Activated effector memory CD4-positive, alpha-beta T cell treated with Interleukin-2 at 50 U/mL for 16 hours (primary cell): ENCODE measurements around the gene SHC4.
A peak's percentile ranks its signal among the peaks of the same experiment; 100 is the strongest.
"Not testable (repeated sequence)": the region's sequence is repeated elsewhere in the genome, so short reads cannot be mapped to it uniquely, and the experiment has no call there.

Experiments used
- DNase-seq: peaks from one replicate; pipeline ENCODE4 v3.0.0-alpha.2; 2020

The SHC4 gene, protein sequence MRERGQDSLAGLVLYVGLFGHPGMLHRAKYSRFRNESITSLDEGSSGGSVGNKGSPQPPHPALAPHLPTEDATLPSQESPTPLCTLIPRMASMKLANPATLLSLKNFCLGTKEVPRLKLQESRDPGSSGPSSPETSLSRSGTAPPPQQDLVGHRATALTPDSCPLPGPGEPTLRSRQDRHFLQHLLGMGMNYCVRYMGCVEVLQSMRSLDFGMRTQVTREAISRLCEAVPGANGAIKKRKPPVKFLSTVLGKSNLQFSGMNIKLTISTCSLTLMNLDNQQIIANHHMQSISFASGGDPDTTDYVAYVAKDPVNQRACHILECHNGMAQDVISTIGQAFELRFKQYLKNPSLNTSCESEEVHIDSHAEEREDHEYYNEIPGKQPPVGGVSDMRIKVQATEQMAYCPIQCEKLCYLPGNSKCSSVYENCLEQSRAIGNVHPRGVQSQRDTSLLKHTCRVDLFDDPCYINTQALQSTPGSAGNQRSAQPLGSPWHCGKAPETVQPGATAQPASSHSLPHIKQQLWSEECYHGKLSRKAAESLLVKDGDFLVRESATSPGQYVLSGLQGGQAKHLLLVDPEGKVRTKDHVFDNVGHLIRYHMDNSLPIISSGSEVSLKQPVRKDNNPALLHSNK

DNA sequence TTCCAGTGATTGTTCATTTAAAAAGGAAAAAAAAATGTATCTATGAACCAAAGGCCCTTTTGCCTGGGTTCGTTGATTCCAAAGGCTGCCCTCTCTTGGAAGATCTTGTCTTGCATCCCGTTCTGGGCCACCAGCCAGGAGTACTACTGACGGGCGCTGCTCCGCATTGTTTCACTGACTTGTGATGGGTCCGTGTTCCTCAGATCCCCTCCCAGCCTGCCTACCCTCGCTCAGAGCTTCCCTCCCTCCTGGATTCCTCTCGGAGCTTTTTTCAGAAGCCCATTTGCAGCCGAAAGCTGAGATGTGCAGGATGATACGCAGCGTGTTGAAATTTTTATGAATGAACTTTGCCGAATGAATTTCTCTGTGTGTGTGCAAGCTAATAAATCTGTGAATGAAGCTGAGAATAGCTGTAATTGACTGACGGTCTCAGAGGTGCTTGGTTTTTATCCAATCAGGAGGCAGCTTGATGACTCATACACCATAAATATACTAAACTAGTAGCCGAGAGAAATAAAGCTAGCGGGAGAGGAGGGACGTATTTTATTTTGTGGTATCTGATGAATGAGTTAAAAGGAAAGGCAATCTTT is at the start of gene SHC4:
TSS of gene SHC4 (minus strand) at position 396 of the 590 bp plus-strand sequence. CDS start 904 bp downstream, outside the sequence.
- DNase-seq, result no peak

DNA sequence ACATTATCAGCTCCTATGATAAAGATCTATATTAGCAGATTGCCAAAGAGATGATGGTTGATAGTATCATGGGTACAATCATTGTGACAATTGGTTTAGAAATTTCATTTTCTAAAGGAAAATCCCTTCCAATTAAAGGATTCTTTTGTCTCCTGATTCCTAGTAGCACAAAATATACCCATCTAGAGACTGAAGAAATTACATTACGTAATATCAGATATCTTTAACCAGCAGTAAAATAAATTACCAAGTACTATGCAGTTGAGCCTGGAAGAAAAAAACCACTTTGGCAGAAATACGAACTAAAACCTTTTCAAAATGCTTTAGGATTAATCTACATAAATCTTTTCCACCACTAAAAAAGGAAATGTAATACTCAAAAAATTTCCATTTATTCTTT is 35.6 kb upstream of the SHC4 start:
- no peak for DNase-seq

DNA sequence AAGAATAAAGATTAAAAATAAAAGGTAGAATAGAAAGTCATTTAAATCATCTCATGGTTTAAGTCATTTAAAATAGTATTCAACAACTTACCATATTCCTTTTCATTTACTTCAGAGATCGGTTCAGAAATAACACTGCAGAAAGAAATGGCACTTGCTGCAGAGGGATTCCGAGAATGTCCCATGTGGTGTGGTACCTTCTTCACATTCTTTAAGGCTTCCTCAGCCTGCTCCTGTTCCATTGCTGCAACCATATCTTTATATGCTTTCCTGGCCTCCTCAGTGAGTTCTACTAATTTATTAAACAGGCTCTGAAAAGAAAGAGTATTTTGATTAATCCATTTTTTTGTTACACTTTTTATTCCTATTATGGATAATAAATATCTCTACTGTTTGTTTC is 32.6 kb upstream of the SHC4 start:
- no peak for DNase-seq

DNA sequence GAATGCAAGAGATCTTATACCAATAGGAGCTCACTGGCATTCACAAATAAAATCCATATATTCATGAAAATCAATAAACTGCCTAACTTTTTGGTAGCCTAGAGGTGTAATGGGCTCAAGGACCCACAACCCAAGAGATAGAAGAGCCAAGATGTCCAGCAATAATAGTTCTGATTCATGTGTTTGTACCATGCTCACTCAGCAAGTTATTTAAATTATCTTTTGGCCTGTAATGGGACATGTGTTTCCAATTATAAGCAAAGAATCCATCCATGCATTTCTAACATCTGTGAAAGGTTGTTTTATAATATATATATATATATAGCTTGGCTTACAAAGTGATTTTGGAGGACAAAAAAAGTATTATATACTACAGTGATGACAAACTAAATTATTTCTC is 29.7 kb upstream of the SHC4 start:
- no peak for DNase-seq

DNA sequence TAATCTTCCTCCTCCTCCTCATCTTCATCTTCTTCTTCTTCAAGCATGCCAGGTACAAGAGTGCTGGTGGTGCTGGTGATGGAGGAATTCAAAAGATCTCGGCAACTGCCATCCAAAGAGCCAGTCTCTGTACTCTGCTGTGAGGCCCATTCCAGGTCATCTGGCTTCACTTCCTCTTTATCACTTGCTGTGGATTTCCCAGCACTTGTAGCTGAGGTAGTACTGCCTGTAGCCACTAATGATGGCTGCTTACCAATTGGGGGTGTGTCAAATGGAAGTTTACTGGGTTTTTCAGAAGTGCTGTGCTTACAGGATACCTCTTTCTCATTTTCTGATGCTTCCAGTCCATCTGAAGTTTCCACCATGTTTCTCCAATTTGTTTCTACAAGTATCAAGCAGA is 28.8 kb upstream of the SHC4 start:
- no peak for DNase-seq

DNA sequence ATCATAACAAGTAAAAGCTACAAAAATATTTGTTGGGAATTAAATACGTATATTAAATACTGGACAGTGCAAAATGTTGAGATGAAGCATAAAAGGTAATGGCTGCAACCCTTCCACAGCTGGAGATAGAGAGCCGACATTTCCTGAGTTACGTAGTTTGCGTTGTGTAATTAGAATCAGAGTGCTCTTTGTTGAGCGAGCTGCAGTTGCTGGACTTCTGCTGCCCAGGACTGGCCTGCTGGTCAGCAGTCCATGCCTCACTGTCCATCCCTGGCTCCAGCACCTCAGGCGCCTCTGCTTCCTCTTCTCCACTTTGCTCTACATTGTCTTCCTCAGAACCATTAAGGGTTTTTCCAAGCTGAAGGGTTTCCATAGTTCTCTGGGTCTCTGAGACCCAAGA is 28.4 kb upstream of the SHC4 start:
- no peak for DNase-seq

DNA sequence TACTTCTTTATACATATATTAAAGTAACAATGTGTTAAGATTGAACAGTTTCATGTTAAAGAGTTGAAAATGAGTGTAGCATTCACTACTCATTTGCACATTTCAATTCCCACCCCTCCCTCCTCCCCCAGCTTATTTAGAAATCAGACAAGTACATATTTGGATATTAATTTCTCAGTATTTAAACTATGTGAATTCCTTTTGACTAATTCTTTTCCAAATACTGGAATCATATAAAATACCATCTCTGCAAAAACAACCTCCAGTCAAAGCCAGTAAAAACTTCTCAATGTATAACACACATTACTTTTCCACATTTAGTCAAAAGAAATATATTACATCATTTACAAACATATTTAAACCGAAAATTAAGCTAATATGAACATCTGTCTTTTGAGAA is 25.5 kb upstream of the SHC4 start:
- no peak for DNase-seq

DNA sequence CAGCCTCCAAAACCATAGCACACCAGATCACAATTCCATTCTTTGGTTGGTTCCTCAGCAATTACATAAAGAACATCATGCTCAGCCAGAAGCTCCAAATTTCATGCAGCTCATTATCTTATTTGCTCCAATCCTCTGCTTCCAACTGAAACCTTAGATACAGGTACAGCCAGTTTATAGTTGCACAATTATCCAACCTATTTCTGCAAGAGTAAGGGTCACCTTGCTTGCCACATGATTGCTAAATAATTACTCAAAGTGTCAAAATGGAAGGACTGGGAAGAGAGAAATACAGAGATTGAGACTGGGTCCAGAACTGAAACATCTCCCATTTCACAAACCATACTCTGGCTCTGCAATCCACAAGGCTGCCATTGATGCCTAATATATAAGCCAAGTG is 23.4 kb upstream of the SHC4 start:
- DNase-seq, result no peak

DNA sequence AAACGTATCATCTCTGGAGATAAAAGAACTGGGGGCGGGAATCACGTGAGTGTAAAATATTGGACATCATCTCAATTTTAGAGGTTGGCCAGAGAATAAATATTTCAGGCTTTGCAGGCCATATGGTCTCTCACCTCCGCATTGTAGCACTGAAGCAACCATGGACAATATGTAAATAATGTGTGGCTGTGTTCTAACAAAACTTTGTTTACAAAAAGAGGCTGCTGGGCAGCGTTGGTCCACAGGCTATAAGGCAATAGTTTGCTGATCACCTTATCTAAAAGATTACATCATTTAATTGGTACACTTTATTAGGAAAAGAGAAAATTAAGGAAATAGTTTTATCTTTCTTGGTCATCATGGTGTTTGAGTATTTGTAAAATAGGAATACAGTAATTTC is 22.5 kb upstream of the SHC4 start:
- DNase-seq, result no peak

DNA sequence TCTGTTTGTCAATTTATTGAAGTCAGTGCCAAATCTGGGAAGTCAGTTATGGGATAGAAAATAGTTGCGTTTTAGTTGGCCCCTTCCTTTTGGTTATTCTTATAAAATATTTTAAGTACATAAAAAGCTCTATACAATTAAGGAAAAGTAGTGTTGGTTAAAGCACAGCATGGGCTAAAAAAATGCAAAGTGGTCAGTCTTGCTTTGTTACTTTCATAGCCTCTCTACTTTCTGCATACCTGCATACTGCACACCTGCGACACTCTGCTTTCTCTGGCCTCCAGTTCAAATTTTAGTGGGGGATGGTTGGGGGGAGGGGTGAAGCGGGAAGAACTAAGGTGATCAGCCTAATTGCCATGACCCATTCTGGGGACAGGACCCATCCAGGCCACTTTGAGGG is 21.8 kb upstream of the SHC4 start:
- DNase-seq, result no peak

DNA sequence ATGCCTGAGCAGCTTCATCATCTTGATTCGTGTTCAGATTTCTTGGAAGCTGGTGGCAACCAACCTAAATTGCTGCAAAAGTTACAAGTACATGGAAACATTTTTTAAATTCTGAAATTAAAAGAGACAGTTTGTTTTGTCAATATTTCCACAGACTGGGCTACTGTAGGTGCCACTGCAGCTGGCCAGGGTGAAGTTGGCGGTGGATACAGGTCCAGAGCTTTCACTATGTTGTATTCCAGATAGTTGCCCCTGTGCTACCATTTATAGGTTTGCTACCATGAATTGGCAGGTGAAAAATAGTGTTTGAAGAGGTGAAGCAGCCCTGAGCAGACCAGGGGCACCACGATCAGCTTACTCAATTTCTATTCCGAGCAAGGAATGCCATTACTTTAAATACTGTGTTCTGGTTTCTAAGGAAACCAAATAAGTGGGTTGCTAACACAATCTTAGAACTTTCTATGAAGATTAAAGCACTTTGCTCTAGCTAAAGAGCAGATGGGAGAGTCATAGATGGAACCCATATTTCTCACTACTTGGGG is 21.2 kb upstream of the SHC4 start:
- no peak for DNase-seq

DNA sequence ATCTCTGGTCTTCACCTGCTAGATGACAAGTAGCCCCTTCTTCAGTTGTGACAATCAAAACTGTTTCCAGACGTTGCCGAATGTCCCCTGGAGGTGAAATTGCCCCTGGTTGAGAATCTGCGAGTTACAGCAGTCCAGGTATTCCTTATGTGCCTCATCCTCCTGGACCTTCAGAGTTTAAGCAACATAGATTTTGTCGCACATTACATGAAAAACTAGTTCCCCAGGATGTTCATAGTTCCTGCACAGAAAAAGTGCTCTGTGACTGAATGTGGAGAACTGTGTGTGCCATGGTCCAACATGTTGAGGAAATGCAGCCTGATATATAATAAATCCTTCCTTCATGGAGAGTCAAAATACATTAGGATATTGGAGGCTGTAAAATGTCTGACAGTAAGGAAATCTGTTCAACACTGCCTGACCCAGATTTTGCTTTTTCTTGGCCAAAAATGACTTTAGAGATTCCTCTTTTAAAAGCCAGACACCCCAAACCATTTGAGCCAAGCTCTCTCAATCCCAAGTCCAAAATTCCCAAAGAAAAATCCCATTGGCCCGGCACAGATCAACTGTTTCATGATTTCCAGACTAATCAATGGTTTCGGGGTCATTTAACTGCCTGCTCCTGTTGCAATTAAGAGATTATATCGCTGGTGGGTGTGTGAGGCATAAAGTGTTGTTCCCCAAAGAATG is 20.4 kb upstream of the SHC4 start:
- DNase-seq, result no peak

DNA sequence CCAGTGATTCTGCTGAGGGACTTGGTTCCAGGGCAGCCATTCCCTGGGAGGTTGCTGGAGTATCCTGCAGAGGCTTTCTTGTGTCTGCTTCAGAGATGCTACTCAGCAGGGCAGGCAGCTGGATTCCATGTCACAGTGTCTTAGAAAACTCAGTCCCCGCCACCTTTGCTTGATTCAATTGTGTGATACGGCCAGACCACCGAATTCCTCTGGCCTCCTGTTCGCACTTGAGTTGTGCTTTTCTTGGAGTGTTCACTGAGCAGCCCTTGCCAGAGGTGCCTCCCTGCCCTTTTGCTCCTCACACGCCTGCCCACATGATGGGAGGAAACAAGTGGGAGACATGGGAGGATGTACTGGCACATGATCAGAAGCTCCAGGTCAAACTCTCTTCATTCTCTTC is 19.6 kb upstream of the SHC4 start:
- DNase-seq, result no peak

DNA sequence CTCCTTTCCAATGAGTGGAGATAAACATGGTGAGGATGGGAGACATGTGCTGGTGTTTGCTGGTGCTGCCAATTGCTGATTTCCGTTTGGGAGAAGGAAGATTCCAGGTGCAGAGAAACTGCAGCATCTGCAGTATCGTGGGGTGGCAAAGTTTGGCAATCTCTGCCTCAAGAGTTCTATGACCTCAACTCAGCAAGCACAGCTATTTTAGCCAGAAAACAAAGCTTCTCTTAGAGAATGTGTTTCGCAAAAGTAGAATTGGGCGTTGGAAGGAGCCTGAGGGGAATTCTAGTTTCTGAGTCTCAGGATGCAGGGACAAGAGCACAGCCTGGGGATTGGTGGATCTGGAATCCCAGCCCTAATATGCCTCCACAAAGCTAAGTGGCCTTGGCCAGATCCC is 18.2 kb upstream of the SHC4 start:
- no peak for DNase-seq

DNA sequence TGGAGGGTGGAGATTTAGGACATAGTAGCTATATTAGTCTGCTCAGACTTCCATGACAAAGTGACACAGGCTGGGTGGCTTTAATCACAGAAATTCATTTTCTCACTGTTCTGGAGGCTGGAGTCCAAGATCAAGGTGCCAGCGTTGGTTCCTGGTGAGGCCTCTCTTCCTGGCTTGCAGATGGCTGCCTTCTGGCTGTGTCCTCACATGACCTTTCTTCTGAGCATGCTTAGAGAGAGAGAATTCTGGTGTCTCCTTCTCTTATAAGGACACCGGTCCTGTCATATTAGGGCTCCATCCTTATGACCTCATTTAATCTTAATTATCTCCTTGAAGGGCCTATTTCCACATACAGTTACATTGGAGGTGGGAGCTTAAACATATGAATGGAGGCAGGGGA is 14.9 kb upstream of the SHC4 start:
- no peak for DNase-seq

DNA sequence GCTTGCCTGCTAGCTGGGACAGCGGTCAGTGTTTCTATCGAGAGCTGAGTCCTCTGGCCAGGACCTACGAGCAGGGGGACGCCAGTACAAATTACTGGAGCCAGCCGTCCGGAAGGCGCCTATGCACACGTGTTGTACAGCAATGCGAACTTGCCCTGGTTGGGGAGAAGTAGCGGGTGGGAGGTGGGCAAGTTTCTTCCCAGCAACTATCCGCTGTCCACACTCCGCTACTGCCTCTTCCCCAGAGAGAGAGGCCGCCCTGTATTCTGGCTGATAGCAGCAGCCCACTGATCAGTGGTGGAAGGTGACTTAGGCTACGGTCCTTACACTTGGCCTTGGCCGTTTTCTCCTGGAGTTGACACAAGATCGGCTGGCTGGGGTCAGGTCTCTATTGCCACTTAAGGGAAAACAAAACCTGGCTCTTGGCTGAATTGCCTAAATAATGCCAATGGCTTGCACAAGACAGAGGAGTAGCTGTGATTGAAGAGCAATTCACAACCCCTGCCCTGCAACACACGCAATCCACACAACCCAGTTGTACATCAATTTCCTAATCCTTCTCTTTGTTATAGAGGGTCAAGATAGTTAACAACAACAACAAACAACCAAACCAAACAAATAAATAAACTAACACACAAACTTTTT is 12.8 kb upstream of the SHC4 start:
- DNase-seq, result no peak

DNA sequence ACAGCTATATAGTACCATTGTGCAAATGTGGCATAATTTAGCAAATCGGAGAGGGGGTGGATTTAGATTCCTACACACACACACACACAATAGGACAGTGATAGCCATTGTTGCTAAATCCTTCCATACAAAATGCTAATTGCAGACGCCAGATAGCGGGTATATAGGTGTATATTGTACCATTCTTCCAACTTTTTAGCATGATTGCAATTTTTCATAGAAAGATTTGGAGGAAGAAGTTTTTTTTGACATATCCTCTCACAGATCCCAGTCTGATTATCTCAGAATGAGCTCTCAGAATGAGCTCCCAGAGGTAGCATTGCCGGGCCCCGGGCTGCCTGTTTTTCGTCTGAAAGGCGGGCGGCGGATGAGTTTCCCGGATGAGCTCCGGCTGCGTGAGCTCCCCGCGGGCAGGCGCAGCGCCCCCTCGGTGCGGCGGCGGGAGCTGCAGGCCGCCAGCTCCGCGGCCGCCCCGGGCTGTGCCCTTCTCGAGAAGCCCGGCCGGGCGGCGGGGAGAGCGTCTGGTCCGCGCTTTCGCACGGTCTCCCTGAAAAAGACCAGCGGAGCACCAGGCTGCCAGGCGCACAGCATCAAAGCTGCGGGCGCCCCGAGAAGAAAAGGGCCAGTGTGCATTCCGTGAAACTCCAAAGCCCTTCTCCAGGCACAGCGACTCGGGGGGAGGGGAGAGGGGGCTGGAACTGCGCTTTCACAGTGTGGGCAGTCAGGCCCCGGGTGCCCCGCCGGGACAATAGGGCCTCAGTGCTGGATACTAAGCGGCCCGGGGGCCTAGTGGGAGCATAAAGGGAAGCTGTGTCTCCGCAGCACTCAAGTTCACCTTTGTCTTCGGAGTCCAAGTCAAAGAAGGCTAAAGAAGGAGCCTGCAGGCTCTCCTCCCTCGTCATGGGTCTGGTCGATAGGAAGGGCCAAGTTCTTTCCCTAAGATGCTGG is 12.0 kb upstream of the SHC4 start:
- peak; percentile 57 for DNase-seq

DNA sequence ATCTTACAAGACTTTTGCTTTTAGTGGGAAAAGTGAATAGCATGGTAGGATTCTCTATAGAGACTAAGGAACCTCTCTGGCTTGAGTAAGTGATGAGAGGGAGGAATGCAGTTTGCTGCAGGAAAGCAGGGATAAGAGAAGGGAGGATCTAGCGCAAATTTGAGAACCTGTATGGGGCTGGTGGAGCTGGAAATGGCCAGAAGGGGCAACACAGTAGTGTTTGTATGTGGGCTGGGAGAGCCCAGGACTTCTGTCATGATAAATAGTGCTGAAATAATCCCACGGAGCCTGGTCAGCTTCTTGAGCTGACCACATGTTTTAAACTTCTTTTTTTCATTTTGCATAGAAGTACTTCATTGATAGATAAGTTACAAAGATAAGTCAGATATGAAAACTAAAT is 11.2 kb upstream of the SHC4 start:
- no peak for DNase-seq

DNA sequence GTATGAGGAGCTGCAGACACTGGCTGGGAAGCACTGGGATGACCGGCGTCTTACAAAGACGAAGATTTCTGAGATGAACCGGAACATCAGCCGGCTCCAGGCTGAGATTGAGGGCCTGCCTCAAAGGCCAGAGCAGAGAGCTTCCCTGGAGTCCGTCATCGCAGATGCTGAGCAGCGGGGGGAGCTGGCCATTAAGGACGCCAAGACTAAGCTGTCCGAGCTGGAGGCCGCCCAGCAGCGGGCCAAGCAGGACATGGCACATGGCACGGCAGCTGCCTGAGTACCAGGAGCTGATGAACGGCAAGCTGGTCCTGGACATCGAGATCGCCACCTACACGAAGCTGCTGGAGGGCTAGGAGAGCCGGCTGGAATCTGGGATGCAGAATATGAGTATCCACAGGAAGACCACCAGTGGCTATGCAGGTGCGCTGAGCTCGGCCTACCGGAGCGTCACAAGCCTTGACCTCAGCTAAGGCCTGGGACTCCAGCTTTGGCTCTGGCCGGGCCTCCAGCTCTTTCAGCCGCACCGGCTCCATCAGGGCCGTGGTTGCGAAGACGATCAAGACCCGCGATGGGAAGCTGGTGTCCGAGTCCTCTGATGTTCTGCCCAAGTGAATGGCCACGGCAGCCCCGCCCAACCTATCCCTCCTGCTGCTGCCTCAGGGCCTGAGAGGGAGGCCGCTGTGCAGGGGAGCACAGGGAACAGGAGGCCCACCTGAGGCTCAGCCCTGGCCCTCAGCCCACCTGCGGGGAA is 9.2 kb upstream of the SHC4 start:
- no peak for DNase-seq

DNA sequence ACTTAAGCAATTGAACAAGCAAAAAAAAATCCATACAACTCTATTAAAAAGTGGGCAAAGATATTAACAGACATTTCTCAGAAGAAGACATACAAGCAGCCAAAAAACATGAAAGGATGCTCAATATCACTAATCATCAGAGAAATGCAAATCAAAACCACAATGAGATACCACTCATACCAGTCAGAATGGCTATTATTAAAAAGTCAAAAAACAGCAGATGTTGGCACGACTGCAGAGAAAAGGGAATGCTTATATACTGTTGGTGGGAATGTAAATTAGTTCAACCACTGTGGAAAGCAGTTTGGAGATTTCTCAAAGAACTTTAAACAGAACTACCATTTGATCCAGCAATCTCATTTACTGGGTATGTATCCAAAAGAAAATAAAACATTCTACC is 7.2 kb upstream of the SHC4 start:
- not testable (repeated sequence) for DNase-seq

DNA sequence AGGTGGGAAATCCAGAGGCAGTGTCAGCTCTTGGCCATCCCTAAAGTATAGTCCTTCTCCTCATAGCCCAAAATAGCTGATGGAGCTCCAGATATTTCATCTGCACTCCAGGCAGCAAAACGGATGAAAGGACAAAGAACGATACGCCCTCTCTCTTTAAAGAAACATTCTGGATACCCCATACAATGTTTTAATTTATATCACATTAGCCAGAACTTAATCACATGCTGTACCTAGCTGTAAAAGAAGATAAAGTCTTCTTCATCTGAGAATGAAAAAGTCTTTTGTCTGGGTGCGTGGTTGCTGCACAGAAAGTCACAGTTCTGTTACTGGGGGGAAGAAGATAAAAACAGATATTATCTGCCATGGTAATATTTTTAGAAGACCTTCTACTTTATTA is 4.3 kb upstream of the SHC4 start:
- no peak for DNase-seq
